GM19395 (cell line): ENCODE data around the gene IP6K2.

ENCODE experiments used
- ATAC-seq: cut with Tn5 transposase; IDR thresholded peaks from one replicate; pipeline ENCODE4 v1.9.1; 2021; ENCODE audit warnings: mild to moderate bottlenecking, moderate library complexity; ENCODE audit not compliant: unreplicated experiment

The IP6K2 gene

GRCh38 chr3:48674505-48674904 lies 42.5 kb downstream of the IP6K2 start:
- ATAC-seq, result no peak

DNA sequence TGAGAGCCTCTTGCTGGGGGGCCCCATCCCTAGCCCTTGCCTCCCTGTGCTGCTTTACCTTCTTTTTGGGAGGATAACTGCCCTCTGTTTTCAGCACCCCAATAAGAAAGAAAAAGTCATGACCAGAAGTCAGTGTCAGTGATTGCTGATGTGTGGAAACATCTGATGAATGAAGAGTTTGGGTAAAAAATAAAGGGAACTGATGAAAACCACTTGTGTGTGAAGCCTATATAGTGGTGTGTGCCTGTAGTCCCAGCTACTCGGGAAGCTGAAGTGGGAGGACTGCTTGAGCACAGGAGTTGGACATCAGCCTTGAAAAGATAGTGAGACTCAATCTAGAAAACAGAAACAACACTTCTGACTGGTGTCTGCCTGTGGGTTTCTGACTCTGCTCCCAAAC lies 44.5 kb downstream of the IP6K2 start:
- ATAC-seq, result no peak

- no peak for ATAC-seq
Observed at GRCh38 chr3:48664929-48665328, 52.1 kb downstream of the IP6K2 start.

- no peak for ATAC-seq
Observed at GRCh38 chr3:48664313-48664644, 52.7 kb downstream of the IP6K2 start.

GRCh38 chr3:48663489-48664312 lies 53.3 kb downstream of the IP6K2 start:
- peak; percentile 89 for ATAC-seq

GRCh38 chr3:48662753-48663488 lies 54.1 kb downstream of the IP6K2 start, which contains the start of gene CELSR3:
TSS of gene CELSR3 (minus strand) at chr3:48662886. CDS start at chr3:48662634, 252 bp downstream.
- no peak for ATAC-seq

DNA sequence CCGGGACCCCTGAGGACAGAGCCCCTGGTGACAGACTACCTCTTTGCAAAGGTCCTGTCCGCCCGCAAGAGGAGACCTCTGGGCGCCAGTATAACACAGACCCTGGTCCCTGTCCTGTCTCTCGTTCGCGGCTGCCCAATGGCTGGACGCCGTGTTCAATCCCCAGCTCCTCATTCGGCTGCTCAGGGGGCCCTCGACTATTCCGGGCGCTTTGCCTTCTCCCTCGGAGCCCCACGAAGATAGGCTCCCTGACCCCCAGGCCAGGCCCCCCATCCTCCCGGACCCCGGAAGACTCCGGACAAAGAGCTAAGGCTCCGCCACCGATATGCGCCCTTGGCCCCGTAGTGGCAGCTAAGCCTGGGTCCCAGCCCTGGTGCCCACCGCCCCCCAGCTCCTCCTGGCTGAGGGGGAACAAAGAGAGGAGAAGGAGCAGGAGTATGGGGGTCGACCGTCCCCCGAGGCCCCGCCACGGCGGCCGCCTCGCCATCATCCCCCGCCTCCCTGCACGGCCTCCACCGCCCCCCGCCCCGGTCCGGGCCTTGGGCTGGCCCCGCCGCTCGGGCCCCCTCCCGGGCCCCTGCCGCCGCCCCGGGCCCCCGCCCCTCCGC lies 54.8 kb downstream of the IP6K2 start:
- no peak for ATAC-seq

GRCh38 chr3:48661501-48662144 lies 55.4 kb downstream of the IP6K2 start:
- ATAC-seq, result no peak

DNA sequence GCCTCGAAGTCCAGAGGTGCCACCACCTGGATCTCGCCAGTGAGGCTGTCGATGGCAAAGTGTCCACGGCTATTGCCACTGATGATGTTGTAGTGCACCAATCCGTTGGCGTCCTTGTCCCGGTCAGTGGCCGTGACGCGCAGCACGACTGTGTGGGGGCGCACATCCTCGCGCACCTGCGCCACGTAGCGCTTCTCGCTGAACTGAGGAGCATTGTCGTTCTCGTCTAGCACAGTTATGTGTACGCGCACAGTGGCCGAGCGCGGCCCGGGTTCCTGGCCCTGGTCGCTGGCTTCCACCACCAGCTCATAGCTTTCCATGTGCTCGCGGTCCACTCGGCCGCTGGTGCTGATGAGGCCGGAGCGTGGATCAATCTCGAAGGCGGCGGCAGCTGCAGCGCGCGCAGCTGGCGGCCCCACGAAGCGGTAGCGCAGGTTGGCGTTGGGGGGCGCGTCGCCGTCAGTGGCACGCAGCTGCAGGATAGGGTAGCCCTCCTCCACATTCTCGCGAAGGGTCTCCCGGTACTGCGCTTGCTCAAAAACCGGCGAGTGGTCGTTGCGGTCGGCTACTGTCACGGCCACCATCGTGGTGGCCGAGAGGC lies 56.1 kb downstream of the IP6K2 start:
- no peak for ATAC-seq

DNA sequence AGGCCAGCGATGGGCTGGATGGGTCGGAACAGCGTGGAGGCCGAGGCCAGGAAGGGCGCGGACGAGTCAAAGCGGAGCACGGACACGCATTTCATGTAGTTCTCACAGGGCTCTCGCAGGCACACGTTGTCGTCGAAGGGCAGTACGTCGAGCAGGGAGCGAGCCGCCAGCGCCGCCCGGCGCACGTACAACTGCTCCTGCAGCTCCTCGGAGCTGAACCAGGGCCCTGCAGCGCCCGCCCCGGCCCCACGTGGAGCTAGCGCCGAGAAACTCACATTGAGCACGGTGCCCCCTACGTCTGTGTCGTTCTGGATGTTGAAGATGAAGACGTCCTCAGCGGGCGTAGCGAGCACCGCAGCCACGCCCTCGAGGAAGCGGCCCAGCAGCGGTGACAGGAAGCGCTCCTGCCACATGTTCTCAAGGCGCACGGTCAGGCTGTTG lies 60.2 kb downstream of the IP6K2 start:
- ATAC-seq, result no peak

- ATAC-seq, result peak; percentile 51
Observed at GRCh38 chr3:48656061-48656840, 60.8 kb downstream of the IP6K2 start.

DNA sequence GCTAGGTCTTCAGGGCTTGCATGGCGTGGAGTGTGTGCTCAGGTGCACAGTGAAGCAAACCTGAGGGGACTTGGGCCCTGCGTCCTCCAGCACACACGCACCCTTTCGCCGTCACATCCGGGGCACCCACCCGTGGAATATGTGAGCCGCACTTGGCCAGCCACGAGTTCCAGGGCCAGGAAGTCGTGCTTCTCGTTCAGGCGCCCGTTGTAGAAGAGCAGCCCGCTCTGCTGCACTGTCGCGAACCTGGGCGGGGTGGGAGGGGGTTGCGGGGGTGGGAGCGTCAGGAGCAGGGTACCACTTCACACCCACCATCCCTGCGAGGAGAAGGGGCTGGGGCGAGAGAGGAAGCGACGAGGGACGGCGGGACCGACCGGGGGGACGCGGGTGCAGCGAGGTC lies 61.4 kb downstream of the IP6K2 start:
- no peak for ATAC-seq

DNA sequence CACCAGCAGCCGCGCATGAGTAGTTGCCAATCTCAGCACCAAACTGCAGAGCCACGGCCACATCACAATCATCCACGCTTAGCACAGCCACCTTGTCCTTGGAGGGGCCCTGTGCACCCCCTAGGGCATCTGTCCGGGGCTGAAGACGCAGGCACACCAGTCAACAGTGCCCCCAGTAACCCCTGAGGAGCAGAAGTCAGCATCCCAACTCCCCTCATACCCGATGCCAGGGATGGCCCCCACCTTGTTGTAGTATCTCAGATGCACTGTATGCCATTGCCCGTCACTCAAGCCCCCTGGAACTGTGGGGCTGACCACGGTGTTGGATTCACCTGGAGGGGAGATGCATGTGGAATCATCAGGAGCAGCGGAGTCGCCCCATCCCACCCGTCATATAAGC lies 62.0 kb downstream of the IP6K2 start:
- ATAC-seq, result no peak

DNA sequence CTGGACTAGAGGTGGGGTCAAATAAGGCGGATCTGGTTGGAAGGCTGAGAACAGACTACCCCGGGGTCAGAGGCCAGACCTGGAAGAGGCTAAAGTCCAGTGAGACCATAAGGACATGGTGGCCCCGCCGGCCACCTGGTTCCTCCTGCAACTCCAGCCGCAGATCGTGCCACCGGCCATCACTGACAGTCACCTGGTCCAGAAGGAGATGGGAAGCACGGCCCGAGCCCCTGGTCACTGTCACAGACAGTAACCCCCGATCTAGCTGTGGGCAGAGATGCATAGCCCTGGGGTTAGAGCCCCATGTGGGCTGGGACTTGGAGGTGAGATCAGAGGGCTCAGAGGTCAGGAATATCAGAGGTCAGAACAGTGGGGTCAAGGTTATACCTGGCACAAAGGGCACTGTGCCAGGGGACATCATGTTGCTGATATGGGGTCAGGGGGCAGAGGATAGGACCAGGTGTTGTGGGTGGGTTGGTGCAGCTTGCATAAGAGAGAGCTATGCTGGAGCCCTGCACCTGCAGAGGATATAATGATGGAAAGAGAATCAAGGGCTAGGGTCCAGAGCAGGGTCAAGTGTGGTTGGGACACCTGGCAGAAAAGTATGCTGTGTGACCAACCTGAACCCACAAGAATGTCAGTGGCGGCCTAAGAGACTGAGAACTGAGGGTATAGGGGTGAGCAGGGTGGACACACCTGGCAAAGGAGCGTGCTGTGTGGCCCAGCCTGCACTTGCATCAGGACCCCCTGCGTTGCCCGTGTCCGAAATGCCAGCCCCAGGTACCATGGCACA lies 63.9 kb downstream of the IP6K2 start:
- no peak for ATAC-seq

DNA sequence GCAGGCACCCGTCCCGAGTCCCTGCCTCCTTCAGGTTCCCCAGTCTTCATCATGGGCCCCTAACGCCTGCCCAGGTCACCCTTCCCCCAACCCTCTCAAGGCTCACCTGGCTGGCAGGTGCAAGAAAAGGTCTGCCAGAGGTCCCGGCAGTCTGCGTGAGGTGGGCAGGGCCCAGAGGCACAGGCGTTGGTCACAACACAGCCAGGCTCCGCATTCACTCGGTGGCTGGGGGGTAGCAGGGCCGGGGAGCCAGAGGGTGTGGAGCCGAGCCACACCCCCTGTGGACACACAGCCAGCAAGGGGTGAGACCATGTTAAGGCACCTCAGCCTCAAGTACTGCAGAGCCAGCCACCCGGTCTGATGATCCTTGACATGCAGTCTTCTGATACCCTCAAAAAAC lies 65.2 kb downstream of the IP6K2 start:
- no peak for ATAC-seq

DNA sequence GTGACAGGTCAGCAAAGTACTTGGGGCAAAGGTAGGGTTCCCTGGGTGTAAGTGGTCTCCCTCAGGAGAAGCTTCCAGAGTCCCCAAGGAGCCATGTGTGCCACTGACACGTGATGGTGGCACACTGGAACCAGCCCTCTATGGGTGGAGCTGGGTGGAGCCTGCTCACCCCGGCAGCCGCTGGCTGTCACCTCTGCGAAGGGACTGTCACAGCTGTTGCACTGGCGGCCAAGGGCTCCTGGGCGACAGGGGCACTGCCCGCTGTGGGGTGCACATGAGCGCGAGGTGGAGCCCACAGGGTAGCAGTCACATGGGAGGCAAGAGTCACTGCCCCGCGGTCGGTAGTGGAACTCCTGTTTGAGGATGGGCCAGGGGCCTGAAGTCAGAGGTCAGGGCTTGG lies 66.3 kb downstream of the IP6K2 start:
- no peak for ATAC-seq

- ATAC-seq, result no peak
Observed at GRCh38 chr3:48648188-48648850, 68.7 kb downstream of the IP6K2 start.

DNA sequence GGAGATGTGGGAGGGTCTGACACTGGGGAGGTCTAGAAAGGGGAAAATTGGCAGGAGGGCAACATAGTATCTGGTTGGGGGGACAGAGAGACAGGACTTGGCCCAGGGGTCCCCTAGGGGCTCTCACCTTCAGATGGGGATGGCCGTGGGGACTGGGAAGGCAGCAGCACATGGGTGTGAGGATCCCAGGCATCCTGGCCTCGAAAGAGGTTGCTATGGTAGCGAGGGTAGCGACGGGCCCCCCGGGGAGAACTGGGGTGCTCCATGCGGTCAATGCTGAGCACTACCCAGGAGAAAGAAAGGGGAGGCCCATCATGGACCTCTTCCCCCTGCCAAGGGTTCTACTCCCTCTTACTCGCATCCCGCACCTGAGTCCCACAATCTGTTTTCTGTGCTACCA lies 69.3 kb downstream of the IP6K2 start:
- no peak for ATAC-seq
